ENCODE results near the gene B4GALNT1. TPM values are rescaled to one million over a fixed set of nuclear protein-coding genes. Genes with fewer than 3 reads are reported as not detected.
A peak's percentile ranks its signal among the peaks of the same experiment; 100 is the strongest.
"Not testable (repeated sequence)": the region's sequence is repeated elsewhere in the genome, so short reads cannot be mapped to it uniquely, and the experiment has no call there.

The B4GALNT1 gene
- total RNA-seq, 2 experiments from 2014 or later: 0.62 to 0.77 TPM

DNA sequence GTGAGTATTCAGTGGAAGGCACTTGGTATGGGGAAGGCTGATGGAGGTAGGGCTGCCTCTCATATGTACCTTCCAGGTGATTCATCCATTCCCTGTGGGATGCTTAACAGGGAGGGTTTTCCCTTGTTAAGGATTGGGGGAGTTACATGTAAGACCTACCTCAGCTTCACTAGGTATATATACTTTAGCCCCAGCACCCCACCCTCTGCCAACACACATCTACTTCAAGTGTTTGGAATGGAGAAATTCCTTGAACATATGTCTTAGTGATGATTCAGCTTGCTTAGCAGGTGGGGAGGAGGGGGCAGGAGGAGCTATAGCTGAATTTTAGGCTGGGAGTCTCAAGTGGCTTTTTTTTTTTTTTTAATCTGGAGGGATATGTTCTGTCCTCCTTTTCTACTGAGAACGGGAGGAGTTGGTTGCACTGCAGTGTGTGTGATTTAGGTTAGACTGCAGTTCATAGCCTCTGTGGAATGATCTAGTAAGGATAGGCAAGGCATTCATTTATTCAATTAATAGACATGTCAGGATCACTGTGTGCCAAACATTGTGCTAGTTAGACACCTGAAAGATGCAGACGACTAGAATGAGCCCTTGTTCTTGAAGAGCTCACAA, 40.3 kb downstream of the B4GALNT1 start:
- H3K4me1 Mint-ChIP-seq: peaks cover 28% of the 10 kb centered on the region

DNA sequence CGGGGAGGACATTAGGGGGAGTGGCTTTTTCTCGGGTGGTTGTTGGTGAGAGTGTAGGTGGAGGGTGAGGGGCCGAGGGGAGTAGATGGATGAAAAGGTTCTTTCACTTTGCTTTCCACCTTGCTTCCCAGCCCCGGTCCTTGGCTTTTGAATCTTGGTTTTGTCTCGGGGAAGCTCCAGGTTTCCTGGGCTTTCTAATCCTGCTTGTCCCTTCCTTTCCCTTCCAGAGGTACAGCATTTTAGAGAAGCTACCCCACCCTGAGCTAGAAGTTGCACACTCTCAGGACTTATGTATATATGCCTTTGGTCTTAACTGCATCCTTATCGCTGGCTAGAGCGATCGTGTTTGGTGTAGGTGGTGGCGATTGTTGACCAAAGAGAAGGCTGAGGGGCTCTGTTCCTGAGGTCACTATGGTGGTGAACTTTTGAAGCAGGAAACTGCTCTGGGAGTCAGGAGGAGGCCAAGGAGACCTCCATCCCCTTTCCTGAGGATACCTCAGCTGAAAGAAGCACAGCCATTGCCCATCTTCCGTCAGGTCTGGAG, 41.1 kb downstream of the B4GALNT1 start:
- no peak for DNase-seq
- Mint-ChIP-seq H3K27ac (peak overlapping the region; percentile 88), H3K4me1 (peaks cover 28% of the 10 kb centered on the region), H3K4me3 (peak overlapping the region; percentile 83), H3K9me3 (peaks cover 2% of the 10 kb centered on the region), H3K36me3 (ENCODE audit: low read depth) (peaks cover 13% of the 10 kb centered on the region), H3K27me3 (no peaks in the 10 kb centered on the region)
- ChIA-PET POLR2A (no interaction called here), CTCF (interaction anchor here (1.0 to 3.7 kb wide), 5 partner anchors 8 to 52 kb away, joined by 3 to 27 read pairs (median 4); no protein-coding TSS in a partner anchor)

More for the DNA sequence above, 40.3 kb downstream of the B4GALNT1 start:
- Mint-ChIP-seq H3K4me3 (peak overlapping the region; percentile 83), H3K9me3 (peaks cover 2% of the 10 kb centered on the region), H3K36me3 (ENCODE audit: low read depth) (peaks cover 17% of the 10 kb centered on the region), H3K27ac (no peak overlapping the region), H3K27me3 (no peaks in the 10 kb centered on the region)
- POLR2A ChIA-PET: interaction anchor here (0.6 kb wide), 1 partner anchor 182 kb away, joined by 7 read pairs; no protein-coding TSS in a partner anchor
- DNase-seq: no peak
- CTCF ChIA-PET: interaction anchor here (0.7 to 3.7 kb wide), 6 partner anchors 9 to 164 kb away, joined by 3 to 27 read pairs (median 4); no protein-coding TSS in a partner anchor

DNA sequence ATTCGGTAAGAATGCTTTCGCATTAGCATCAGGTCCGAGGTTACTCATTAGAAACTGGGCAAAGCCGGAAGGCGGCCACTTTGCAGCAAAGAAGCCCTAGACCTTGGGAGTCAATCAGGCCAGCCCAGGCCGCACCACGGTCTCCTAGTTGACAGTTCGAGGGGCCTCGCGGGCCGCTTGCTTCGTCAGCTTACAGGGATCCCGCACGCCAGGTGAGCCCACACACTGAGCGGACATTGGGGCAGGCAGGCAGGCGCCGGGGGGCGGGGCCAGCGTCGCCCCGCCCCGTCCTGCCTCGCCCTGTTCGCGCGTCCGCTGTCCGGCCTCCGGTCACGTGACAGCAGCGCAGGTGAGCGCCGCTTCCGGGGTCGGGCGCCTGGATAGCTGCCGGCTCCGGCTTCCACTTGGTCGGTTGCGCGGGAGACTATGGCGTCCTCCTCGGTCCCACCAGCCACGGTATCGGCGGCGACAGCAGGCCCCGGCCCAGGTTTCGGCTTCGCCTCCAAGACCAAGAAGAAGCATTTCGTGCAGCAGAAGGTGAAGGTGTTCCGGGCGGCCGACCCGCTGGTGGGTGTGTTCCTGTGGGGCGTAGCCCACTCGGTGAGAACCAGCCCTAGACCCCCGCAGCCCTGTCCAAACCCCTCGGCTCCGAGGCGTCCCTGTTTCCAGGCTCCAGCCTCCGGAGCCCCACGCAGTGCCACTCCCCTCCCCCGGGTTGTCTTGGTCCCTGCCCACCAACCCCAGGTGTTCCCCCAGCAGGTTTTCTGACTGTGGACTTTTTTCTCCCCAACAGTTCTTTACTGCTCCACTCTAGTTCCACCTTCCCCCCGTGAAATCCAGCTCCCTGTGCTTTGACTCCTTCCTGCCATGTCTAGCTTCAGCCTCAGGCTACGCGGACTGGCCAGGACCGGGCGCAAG, 41.9 kb downstream of the B4GALNT1 start, which contains the start of gene PIP4K2C:
TSS of gene PIP4K2C (plus strand) at position 329 of the 918 bp plus-strand sequence. CDS start at position 427, 98 bp downstream.
- POLR2A ChIA-PET: no interaction called here
- CTCF ChIA-PET: interaction anchor here (1.0 to 3.7 kb wide), 6 partner anchors 7 to 52 kb away, joined by 3 to 27 read pairs (median 4); no protein-coding TSS in a partner anchor
- H3K4me3 Mint-ChIP-seq: peak within 1 kb of the TSS; percentile 83
- H3K9me3 Mint-ChIP-seq: peaks cover 2% of the 10 kb centered on the region
- peaks cover 13% of the 10 kb centered on the region for H3K36me3 Mint-ChIP-seq (ENCODE audit: low read depth)
- peak; percentile 81 for DNase-seq
- H3K4me1 Mint-ChIP-seq: peaks cover 28% of the 10 kb centered on the region
- H3K27me3 Mint-ChIP-seq: no peaks in the 10 kb centered on the region
- H3K27ac Mint-ChIP-seq: peak within 1 kb of the TSS; percentile 88

DNA sequence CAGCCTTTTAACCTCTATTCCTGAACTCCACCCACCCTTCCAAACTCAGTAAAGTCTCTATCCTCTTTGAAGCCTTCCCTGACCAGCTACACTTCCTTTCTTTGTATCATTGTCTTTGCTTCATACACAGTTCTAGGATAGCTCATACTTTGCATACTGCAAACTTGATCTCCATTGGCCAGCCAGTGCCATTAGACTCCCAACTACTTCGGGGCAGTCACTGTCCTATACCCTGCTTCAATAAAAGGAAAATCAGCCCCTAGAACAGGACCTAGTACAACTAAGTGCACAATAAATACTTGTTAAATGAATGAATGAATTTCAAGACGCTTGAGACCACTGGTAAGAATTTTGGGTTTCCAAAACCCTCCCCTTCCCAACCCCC, 42.5 kb downstream of the B4GALNT1 start:
- H3K9me3 Mint-ChIP-seq: peaks cover 2% of the 10 kb centered on the region
- ChIA-PET POLR2A (no interaction called here), CTCF (interaction anchor here (1.2 to 1.3 kb wide), 2 partner anchors 9 to 10 kb away, joined by 5 read pairs; no protein-coding TSS in a partner anchor)
- H3K27me3 Mint-ChIP-seq: no peaks in the 10 kb centered on the region
- peak overlapping the region; percentile 88 for H3K27ac Mint-ChIP-seq
- DNase-seq: no peak
- peaks cover 28% of the 10 kb centered on the region for H3K4me1 Mint-ChIP-seq
- H3K4me3 Mint-ChIP-seq: peak overlapping the region; percentile 83
- peaks cover 10% of the 10 kb centered on the region for H3K36me3 Mint-ChIP-seq (ENCODE audit: low read depth)

DNA sequence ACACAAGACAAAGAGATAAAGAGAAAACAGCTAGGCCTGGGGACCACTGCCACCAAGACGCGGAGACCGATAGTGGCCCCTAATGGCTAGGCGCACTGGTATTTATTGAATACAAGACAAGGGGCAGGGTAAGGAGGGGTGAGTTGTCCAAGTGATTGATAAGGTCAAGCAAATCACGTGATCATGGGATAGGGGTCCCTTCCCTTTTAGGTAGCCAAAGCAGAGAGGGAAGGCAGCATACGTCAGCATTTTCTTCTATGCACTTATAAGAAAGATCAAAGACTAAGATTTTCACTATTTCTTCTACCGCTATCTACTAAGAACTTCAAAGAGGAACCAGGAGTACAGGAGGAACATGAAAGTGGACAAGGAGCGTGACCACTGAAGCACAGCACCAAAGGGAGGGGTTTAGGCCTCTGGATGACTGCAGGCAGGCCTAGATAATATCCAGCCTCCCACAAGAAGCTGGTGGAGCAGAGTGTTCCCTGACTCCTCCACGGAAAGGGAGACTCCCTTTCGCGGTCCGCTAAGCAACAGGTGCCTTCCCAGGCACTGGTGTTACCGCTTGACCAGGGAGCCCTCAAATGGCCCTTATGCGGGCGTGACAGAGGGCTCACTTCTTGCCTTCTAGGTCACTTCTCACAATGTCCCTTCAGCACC, 43.9 kb downstream of the B4GALNT1 start:
- H3K27me3 Mint-ChIP-seq; H3K27ac Mint-ChIP-seq; POLR2A ChIA-PET; DNase-seq; H3K4me3 Mint-ChIP-seq; H3K9me3 Mint-ChIP-seq; H3K36me3 Mint-ChIP-seq (ENCODE audit: low read depth): not testable (repeated sequence)
- CTCF ChIA-PET: interaction anchor here (1.2 kb wide), 1 partner anchor 10 kb away, joined by 5 read pairs; no protein-coding TSS in a partner anchor
- H3K4me1 Mint-ChIP-seq: peaks cover 28% of the 10 kb centered on the region

DNA sequence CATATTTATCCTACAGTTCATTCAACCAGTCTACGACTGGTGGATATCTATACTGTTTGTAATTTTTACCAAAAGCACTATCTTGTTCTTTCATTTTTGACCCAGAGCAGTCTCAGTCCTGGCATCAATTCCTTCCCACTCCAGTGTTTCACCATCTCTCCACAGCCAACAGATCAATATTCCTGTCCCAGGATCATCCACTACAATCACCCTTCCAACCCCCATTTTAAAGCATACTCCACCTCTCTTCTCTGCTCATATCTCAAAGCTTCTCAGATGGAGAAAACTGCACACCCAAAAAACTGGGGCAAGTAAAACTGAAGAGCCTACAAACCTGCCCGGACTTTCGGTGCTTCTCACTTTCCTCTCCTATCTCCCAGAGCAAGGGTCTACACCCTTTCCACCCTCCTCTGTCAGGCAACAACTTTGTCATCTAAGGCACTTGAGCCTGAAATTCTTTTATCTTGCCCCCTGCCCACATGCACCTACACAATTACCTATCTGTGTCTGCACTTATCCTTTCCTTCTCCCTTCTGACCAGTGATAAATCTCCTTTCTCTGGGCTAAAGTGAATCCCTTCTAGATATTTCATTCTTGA, 46.1 kb downstream of the B4GALNT1 start:
- DNase-seq: no peak
- H3K27ac Mint-ChIP-seq: no peak overlapping the region
- peaks cover 2% of the 10 kb centered on the region for H3K9me3 Mint-ChIP-seq
- H3K36me3 Mint-ChIP-seq (ENCODE audit: low read depth): no peaks in the 10 kb centered on the region
- H3K4me1 Mint-ChIP-seq: peaks cover 16% of the 10 kb centered on the region
- ChIA-PET CTCF (no interaction called here), POLR2A (no interaction called here)
- peaks cover 1% of the 10 kb centered on the region for H3K27me3 Mint-ChIP-seq
- H3K4me3 Mint-ChIP-seq: no peak overlapping the region

DNA sequence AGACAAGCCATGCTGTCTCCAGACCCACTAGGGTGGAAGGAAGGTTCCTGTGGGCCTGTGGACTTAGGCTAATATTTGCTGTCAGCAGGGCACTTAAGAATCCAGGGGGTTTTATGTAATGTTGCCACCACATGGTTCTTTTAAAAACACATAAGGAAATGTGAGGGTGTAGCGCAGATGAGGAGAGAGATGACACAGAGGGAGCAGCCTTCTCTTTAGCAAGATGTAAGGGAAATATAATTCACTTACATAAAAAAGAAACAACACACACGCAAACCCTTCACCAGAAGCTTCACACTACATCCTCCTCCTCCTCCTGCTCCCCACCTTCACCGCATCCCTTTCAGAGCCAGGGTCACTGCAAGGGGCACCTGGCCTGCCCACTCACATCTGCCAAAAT, 46.9 kb downstream of the B4GALNT1 start:
- no peak overlapping the region for H3K4me3 Mint-ChIP-seq
- peaks cover 2% of the 10 kb centered on the region for H3K9me3 Mint-ChIP-seq
- H3K36me3 Mint-ChIP-seq (ENCODE audit: low read depth): no peaks in the 10 kb centered on the region
- peaks cover 1% of the 10 kb centered on the region for H3K27me3 Mint-ChIP-seq
- CTCF ChIA-PET: interaction anchor here (0.6 to 1.3 kb wide), 3 partner anchors 10 to 156 kb away, joined by 3 to 5 read pairs (median 3); no protein-coding TSS in a partner anchor
- no peak overlapping the region for H3K27ac Mint-ChIP-seq
- DNase-seq: no peak
- POLR2A ChIA-PET: no interaction called here
- H3K4me1 Mint-ChIP-seq: peaks cover 12% of the 10 kb centered on the region

DNA sequence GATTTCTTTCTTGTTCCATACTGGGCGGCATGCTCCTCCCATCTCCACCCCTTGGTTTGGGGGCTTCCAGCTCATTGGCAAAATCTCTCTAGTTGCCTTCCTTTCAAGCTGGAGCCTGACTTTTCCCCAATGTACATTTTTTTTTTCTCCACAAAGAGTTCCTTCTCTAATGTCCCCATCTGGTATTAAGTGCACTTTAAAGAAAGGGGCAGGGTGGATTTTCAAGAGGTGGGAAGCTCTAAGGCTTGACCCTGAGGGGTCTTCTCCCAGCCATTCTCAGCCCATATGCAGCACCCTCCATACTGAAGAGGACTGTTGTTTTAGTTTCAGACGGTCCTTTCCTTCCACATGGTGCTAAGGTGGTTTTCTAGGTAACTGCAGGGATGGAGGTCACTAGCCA, 47.8 kb downstream of the B4GALNT1 start:
- POLR2A ChIA-PET: no interaction called here
- peaks cover 1% of the 10 kb centered on the region for H3K27me3 Mint-ChIP-seq
- no peaks in the 10 kb centered on the region for H3K9me3 Mint-ChIP-seq
- no peak overlapping the region for H3K27ac Mint-ChIP-seq
- peaks cover 6% of the 10 kb centered on the region for H3K4me1 Mint-ChIP-seq
- no peak overlapping the region for H3K4me3 Mint-ChIP-seq
- H3K36me3 Mint-ChIP-seq (ENCODE audit: low read depth): no peaks in the 10 kb centered on the region
- CTCF ChIA-PET: interaction anchor here (0.5 to 2.6 kb wide), 9 partner anchors 9 to 642 kb away, joined by 3 to 12 read pairs (median 3); partner anchors contain the start of gene OS9
- DNase-seq: no peak

DNA sequence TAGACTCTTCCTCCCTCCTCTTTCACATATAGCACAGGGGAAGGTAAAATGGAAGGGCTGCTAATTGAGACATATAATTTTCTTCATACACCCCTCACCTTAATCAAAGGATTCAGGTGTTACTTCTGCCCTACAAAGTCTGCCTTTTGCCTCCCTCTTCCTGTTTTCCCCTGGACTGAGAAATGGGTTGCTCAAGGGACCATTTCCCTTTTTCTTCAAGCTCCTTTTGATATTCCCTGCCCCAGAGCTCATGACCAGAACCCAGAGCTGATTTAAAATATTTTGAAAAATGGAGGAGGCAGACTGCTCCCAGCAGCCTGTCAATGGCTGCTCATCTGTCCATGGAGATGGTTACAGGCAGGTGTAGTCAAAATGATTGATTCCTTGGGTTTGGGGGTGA, 48.3 kb downstream of the B4GALNT1 start:
- Mint-ChIP-seq H3K27ac (no peak overlapping the region), H3K9me3 (no peaks in the 10 kb centered on the region), H3K27me3 (peaks cover 1% of the 10 kb centered on the region), H3K36me3 (ENCODE audit: low read depth) (no peaks in the 10 kb centered on the region), H3K4me1 (peaks cover 6% of the 10 kb centered on the region), H3K4me3 (no peak overlapping the region)
- CTCF ChIA-PET: interaction anchor here (0.6 to 4.7 kb wide), 11 partner anchors 8 to 642 kb away, joined by 3 to 32 read pairs (median 3); partner anchors contain the start of genes ARHGEF25, B4GALNT1 and OS9
- DNase-seq: no peak
- POLR2A ChIA-PET: interaction anchor here (0.5 kb wide), 1 partner anchor 943 kb away, joined by 4 read pairs; no protein-coding TSS in a partner anchor

DNA sequence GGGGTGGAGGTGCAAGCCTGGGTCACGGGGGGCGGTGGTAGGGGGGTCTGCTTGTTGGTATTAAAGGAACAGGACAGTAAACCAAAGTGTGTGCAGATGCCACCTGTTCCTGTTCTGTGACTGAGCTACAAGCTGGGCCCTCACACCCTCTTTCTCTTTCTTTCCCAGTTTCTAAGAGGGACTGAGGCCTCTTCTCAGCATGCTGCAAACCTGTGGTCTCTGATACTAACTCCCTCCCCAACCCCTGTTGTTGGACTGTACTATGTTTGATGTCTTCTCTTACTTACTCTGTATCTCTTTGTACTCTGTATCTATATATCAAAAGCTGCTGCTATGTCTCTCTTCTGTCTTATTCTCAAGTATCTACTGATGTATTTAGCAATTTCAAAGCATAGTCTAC, 49.0 kb downstream of the B4GALNT1 start:
- H3K4me1 Mint-ChIP-seq: peaks cover 6% of the 10 kb centered on the region
- H3K4me3 Mint-ChIP-seq: no peak overlapping the region
- H3K36me3 Mint-ChIP-seq (ENCODE audit: low read depth): no peaks in the 10 kb centered on the region
- ChIA-PET CTCF (interaction anchor here (0.8 to 4.7 kb wide), 16 partner anchors 9 to 172 kb away, joined by 3 to 32 read pairs (median 4); partner anchors contain the start of genes ARHGEF25, B4GALNT1, CDK4 and TSPAN31), POLR2A (no interaction called here)
- no peak overlapping the region for H3K27ac Mint-ChIP-seq
- H3K9me3 Mint-ChIP-seq: no peaks in the 10 kb centered on the region
- H3K27me3 Mint-ChIP-seq: peaks cover 1% of the 10 kb centered on the region
- DNase-seq: no peak

DNA sequence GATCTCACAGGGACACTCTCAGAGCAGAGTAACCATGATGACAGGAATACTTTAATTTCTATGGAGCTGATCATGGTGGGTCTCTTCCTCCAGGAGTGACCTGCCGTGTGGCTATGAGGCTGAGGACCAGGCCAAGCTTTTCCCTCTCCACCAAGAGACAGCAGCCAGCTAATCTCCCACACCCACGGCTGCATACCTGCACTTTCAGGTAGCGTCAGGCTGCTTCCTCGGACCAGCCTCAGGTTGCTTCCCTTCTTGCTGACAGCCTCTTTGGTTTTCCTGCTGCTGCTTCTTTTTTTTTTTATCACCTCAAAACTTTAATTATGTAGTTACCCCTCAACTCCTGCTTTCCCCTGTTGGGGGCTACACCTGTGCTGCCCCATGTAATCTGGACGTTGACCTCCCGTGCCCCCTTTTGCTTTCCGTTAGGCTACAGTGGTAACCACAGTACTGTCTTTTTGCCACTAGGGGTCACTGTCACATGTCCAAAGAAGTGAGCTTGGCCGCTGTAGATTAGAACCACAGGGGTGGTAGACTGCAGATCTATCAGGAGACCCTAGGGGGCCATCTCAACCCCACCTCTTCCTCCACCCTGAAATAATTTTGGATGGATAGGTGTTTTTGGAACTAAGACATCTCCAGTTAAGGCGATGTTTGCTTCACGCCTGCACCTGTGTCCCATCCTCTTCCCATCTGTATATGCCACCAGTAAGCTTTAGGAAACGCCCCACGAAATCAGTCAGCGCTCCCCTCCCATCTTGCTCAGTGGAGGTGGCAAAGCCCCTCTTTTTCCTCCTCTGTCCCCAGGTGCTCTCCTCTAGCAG, 49.8 kb downstream of the B4GALNT1 start:
- no peaks in the 10 kb centered on the region for H3K36me3 Mint-ChIP-seq (ENCODE audit: low read depth)
- H3K9me3 Mint-ChIP-seq: no peaks in the 10 kb centered on the region
- no peak overlapping the region for H3K4me3 Mint-ChIP-seq
- ChIA-PET POLR2A (interaction anchor here (0.6 kb wide), 1 partner anchor 158 kb away, joined by 4 read pairs; no protein-coding TSS in a partner anchor), CTCF (interaction anchor here (0.6 to 4.7 kb wide), 34 partner anchors 8 to 234 kb away, joined by 3 to 32 read pairs (median 4); partner anchors contain the start of genes ARHGEF25, B4GALNT1, CDK4 and DCTN2)
- H3K27ac Mint-ChIP-seq: no peak overlapping the region
- peaks cover 1% of the 10 kb centered on the region for H3K27me3 Mint-ChIP-seq
- H3K4me1 Mint-ChIP-seq: peaks cover 6% of the 10 kb centered on the region
- peak; percentile 83 for DNase-seq
